Measurements from ENCODE around the gene MFGE8. TPM values are rescaled to one million over a fixed set of nuclear protein-coding genes. Genes with fewer than 3 reads are reported as not detected.
A peak's percentile ranks its signal among the peaks of the same experiment; 100 is the strongest.

Gene MFGE8
- total and polyA plus RNA-seq, 12 donors = 359 to 690 (median 511) TPM

DNA sequence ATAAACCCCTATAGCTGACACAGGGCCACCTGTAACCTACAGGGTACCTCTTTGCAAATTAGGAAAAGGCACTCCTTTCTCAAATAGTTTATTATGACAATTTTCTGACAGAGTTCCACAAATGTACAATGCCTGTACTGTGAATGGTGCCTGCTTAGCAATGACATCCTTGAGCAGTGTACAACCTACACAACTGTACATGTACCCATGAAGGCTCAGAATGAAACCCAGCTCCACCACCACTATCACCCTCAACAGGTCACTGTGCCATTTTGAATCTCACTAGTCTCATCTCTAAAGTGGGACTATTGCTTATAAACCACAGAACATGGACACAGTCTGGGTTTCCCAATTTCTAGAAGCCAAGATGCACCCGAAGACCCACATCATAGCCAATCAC is 7.0 kb downstream of the MFGE8 start:
- H3K27ac ChIP-seq = peak overlapping the region in 5 of 10 donors; percentile 22 to 93 (median 35)
- peaks cover 0 to 85% (median 30%) of the 10 kb centered on the region in 9 donors for H3K36me3 ChIP-seq
- H3K4me3 ChIP-seq = no peak overlapping the region
- no peak for DNase-seq
- H3K9me3 ChIP-seq = no peaks in the 10 kb centered on the region
- peaks cover 32 to 99% (median 66%) of the 10 kb centered on the region in 9 donors for H3K4me1 ChIP-seq
- TF ChIP-seq, protein P1, sequence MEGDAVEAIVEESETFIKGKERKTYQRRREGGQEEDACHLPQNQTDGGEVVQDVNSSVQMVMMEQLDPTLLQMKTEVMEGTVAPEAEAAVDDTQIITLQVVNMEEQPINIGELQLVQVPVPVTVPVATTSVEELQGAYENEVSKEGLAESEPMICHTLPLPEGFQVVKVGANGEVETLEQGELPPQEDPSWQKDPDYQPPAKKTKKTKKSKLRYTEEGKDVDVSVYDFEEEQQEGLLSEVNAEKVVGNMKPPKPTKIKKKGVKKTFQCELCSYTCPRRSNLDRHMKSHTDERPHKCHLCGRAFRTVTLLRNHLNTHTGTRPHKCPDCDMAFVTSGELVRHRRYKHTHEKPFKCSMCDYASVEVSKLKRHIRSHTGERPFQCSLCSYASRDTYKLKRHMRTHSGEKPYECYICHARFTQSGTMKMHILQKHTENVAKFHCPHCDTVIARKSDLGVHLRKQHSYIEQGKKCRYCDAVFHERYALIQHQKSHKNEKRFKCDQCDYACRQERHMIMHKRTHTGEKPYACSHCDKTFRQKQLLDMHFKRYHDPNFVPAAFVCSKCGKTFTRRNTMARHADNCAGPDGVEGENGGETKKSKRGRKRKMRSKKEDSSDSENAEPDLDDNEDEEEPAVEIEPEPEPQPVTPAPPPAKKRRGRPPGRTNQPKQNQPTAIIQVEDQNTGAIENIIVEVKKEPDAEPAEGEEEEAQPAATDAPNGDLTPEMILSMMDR (IDR thresholded peaks at IDR 0.05) = no peak
- no peaks in the 10 kb centered on the region for H3K27me3 ChIP-seq
- ATAC-seq = no peak
- 100% methylated on average over 1 of the region's 1 CpG for WGBS, 2 donors
- intact Hi-C loops (cut with DNase I) = loop anchor here in 7 of 10 donors (5.0 to 10.0 kb wide), 4 partner anchors 96 to 339 kb away; partner anchors contain the start of gene FANCI (in 1 of the 7)

DNA sequence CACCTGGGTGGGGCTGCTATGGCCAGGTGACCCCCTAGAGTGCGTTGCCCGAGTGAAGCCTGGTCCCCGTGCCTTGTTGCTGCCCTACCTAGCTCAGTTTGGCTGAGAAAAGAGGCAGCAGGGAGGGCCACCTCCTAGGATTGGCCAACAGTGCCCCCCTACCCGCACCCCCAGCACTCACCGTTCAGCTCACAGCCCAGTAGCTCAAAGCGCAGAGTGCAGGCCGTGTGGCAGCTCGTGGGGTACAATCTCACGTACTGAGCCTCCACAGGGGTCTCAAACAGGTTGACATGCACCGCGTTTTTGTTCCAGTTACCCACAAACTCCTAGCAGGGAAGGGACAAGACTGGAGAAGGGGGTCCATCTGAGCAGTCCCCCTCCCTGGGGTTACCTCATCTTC is 7.6 kb downstream of the MFGE8 start:
- peaks cover 33 to 95% (median 61%) of the 10 kb centered on the region in 9 donors for H3K4me1 ChIP-seq
- TF ChIP-seq, protein P1 (IDR thresholded peaks at IDR 0.05) = no peak
- peaks cover 0 to 88% (median 30%) of the 10 kb centered on the region in 9 donors for H3K36me3 ChIP-seq
- 85 to 87% methylated on average over 11 of the region's 11 CpGs for WGBS, 2 donors
- H3K27me3 ChIP-seq = no peaks in the 10 kb centered on the region
- H3K4me3 ChIP-seq = no peak overlapping the region
- DNase-seq = no peak
- ATAC-seq = no peak
- no peaks in the 10 kb centered on the region for H3K9me3 ChIP-seq
- H3K27ac ChIP-seq = peak overlapping the region in 9 of 10 donors; percentile 22 to 93 (median 35)
- intact Hi-C loops (cut with DNase I) = loop anchor here in 9 of 10 donors (2.0 to 10.0 kb wide), 7 partner anchors 97 to 339 kb away; partner anchors contain the start of gene FANCI (in 1 of the 9)

DNA sequence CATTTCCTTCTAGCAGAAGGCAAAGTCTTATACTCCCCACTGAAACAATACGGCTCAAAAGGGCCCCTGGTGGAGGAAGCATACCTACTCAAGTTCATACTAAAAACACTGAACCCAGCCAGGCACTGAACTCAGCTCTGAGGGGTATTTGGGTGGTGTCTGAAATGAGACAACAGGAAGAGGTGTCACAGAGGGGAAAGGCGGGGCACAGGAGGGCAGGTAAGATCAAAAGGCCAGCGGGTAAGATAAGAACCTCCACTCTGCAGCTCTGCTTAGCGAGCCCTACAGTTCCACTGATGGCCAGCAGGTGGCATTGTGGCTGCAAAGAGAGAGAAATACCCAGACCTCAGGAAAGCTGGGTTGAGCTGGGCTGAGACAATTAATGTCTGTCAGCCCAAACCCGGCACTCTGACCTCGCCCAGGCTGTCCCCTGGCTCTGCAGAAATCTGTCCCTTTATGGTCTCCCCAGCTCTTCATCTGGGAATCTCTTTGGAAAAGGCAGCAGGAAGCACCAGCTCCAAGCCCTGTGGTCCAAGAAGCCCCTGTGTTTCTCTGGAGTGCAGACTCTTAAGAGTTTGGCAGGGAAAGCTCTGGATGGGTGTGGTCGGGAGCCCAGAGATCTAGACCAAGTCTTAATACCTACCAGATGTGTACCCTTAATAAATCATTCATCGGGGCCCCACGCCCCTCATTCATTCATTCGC is 8.4 kb downstream of the MFGE8 start:
- Histone ChIP-seq H3K9me3 (no peaks in the 10 kb centered on the region), H3K27ac (peak overlapping the region in 8 of 10 donors; percentile 22 to 93 (median 40)), H3K36me3 (peaks cover 0 to 90% (median 30%) of the 10 kb centered on the region in 9 donors), H3K27me3 (no peaks in the 10 kb centered on the region), H3K4me3 (no peak overlapping the region), H3K4me1 (peaks cover 33 to 91% (median 53%) of the 10 kb centered on the region in 9 donors)
- intact Hi-C loops (cut with DNase I) = loop anchor here (1.0 to 10.0 kb wide), 12 partner anchors 98 to 340 kb away; partner anchors contain the start of gene FANCI (in 1 of the 10)
- 26 to 29% methylated on average over 10 of the region's 10 CpGs for WGBS, 2 donors
- TF ChIP-seq, protein P1 (IDR thresholded peaks at IDR 0.05) = peak; percentile 97 to 100 (median 99)
- ATAC-seq (peak; percentile 45 to 82 (median 72)), DNase-seq (peak; percentile 80 to 86)

DNA sequence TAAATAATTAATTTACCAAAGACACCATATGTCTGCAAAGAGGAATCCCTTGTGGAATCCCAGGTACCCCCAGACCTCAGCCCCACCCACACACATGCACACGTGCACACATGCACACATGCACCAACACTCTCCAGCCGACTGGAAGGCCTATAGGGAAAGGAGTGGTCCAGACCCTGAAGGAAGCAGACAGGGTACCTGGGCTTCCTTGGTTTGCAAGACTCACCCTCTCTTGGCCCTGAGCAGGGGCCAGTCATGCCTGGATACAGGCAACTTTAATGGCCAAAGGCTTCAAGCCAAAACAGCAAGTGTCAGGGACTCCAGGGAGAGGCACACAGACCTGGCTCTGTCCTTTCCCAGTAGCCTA is 8.9 kb downstream of the MFGE8 start:
- 80 to 83% methylated on average over 2 of the region's 2 CpGs for WGBS, 2 donors
- no peak overlapping the region for H3K4me3 ChIP-seq
- peaks cover 0 to 90% (median 33%) of the 10 kb centered on the region in 9 donors for H3K36me3 ChIP-seq
- ATAC-seq (no peak), DNase-seq (no peak)
- H3K27ac ChIP-seq = peak overlapping the region in 6 of 10 donors; percentile 6 to 93 (median 34)
- no peaks in the 10 kb centered on the region for H3K27me3 ChIP-seq
- intact Hi-C loops (cut with DNase I) = loop anchor here (1.0 to 10.0 kb wide), 12 partner anchors 98 to 341 kb away; partner anchors contain the start of gene FANCI (in 1 of the 10)
- TF ChIP-seq, protein P1 (IDR thresholded peaks at IDR 0.05) = no peak
- H3K4me1 ChIP-seq = peaks cover 27 to 89% (median 48%) of the 10 kb centered on the region in 9 donors
- H3K9me3 ChIP-seq = no peaks in the 10 kb centered on the region

Data from heart right ventricle (tissue), 16 donors.